HUDEP-2 (cell line): ENCODE data around the gene NCOR2.

Experiments used
- DNase-seq, 76 experiments: peaks; one replicate each; lab custom pipeline; 2025; ENCODE audit not compliant: unreplicated experiment in 76 of 76; lab: John Stamatoyannopoulos, UW

NCOR2 gene

DNA sequence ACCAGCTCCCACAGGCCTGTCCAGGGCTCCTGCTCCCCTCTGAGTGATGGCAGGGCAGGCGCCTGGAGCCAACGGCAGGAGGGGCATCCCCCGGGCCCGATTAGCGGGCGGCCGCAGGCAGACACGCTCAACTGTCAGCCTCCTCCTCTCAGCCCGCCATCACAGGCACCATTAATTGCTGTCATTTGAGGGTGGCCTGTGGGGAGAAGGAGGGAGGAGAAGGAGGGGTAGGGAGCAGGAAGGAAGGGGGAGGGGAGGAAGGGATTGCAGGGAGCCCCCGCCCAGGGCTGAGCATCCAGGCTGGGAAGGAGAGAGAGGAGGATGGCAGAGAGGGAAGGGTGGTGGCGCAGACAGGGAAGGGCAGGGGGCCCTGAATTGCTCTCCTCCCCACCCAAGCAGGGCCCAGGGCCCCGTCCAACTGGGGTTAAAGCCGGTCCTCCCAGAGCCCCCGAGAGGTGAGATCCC, 36.1 kb downstream of the NCOR2 start:
- DNase-seq, result no peak

GRCh38 chr12:124530637-124531263, 36.7 kb downstream of the NCOR2 start:
- DNase-seq, result no peak

DNA sequence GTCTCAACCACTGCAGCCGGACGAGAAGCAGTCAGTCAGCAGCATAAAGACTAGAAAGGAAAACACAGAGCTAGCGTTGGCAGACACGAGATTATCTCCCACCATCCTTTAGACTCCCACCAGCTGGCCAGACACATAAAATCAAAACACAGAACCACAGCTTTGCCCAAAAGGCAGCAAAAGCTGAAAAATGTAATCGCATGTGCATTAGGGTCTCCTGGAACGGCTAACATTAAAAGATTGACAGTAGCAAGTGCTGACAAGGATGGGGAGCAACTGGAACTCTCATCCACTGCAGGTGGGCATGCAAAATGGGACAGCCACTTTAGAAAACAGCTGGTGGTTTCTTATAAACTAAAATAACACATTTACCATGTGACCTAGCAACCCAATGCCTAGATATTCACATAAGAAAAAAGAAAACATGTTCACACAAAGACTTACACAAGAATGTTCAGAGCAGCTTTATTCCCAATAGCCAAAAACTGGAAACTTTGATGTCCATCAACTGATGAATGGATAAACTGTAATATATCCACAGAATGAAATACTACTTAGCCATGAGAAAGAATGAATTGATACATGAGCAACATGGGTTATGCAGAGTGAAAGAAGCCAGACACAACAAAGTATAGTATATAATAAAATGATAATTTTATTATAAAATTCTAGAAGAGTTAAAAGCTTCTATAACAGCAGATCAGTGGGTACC, 37.7 kb downstream of the NCOR2 start:
- no peak for DNase-seq

GRCh38 chr12:124527861-124528561, 39.4 kb downstream of the NCOR2 start:
- DNase-seq, result no peak

GRCh38 chr12:124525927-124526692, 41.3 kb downstream of the NCOR2 start:
- no peak for DNase-seq

GRCh38 chr12:124525455-124525854, 42.0 kb downstream of the NCOR2 start:
- DNase-seq, result no peak

DNA sequence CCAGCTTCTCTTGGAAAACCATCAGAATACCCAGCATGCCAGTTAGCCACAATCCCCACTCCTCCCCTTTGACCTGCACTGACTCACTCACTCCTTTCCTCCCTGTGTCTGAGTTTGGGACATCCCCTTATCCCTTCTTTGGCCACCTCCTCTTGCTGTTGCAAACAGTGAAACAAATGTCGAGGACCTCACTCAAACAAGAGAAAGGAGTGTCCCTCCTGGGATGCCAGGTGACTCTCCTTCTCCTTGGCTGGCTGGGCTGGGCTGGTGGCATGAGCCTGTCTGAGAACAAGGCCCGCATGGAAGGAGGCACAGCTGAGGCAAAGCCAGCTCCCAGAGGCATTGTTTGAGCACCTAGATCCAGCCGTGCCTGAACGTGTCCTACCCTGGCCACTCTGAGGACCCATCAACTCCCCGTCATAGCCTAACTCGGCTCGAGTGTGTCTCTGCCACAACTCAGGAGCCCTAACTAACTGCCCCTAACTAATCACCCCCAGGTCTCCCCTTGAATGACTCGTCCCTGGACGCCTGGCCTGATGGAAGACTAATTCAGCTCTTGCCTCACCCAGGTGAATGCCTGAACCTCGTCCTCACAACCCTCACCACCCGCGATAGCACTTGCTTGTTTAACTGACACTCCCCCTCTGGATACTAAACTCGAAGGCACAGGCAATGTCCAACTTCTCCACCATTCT, 43.0 kb downstream of the NCOR2 start:
- DNase-seq, result no peak

DNA sequence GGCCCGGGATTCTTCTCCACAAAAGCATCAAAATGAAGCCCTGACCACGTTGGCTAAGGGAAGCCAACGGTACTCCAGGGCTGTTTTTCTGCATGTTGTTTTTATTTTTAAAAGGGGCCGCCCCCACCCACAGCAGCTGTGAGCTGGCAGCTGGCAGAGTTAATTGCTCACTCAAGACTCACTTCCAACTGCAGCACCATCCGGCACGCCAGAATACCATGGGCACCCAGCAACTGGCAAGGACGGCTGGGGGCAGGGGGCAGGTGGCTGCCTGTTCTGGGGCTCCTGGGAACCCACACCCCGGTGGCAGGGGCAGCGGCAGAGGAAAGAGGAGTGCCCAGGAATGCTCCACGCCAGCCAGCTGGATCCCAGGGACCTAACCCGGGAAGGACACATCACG, 44.3 kb downstream of the NCOR2 start:
- no peak for DNase-seq

GRCh38 chr12:124520907-124521306, 46.5 kb downstream of the NCOR2 start:
- no peak for DNase-seq

GRCh38 chr12:124520265-124520701, 47.1 kb downstream of the NCOR2 start:
- DNase-seq, result no peak

DNA sequence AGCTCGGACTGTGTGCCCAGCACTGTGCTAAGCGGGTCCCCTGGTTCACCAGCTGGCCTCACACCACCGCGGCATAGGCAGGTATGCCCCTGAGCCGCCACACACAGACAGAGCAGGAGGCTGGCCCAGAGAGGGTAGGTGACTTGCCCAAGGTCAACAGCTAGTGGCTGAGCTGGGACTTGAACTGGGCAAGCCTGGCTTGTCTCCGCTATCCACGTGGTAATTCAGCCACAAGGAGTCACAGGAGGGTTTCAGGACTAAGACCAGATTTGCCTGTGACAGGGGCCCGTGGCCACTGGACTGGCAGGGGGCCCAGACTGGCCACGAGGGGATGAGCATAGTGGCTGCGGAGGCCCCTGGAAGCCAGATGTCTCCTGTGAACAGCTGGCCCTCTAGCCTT, 47.7 kb downstream of the NCOR2 start:
- DNase-seq, result no peak

DNA sequence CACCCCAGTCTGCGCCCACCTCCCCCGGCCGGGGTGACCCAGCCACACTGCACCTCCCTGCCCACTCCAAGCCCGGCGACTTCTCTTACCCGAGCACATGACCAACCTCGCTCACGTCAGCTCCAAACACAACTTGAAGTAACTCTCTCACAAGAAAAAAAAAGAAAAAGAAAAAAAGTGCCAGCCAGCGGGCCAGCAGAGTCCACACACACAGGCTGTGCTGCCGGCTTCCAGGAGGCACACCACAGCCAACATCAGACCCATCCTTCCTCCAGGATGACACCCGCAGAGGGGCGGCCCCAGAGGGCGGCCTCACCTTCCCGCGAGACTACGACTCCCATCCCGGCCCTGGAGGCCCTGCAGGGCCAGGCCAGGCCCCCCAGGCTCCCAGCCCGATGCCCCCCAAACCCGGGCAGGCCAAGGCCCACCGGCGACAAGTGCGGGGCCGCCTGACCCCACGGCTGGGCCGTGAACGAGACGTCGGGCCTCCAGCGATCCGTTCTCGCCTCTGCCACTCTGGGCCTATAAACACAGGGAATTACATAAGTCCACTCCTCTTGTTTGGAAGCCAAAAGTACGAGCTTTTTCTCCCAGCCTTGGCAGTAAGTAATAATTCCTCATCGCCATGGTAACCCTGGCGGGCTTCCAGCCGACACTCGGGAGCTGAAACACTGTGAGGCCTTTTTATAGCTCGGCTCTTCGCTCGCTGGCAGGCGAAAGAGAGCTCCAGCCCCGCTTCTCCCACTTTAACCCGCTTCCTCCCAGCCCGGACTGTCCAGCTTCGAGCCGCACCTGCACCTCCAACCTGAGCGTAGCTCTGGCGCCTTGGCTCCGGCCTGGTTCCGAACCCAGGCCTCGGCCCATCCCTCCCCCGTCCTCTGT, 49.1 kb downstream of the NCOR2 start:
- DNase-seq, result no peak
